IMR-90 (cell line): ENCODE measurements around the gene SPINK4.

ENCODE experiments used
- MAZ ChIP-seq: IDR thresholded peaks from 2 replicates; pipeline ENCODE4 v1.6.1; 2012; ENCODE audit warnings: low read depth, mild to moderate bottlenecking, low read length, improper control_type of control experiment, moderate library complexity, borderline replicate concordance
- MXI1 ChIP-seq: IDR thresholded peaks from 2 replicates; pipeline ENCODE4 v1.6.1; 2012; ENCODE audit warnings: low read depth, mild to moderate bottlenecking, low read length, moderate library complexity, borderline replicate concordance
- POLR2A ChIP-seq: IDR thresholded peaks from 2 replicates; pipeline ENCODE4 v1.6.1; 2012; ENCODE audit warnings: mild to moderate bottlenecking, low read depth, low read length
- SMC3 ChIP-seq: fragments of 150-350 bp; IDR thresholded peaks from 2 replicates; pipeline ENCODE4 v1.6.1; 2016; ENCODE audit warnings: low read depth, mild to moderate bottlenecking, antibody characterized with exemption, low read length, moderate library complexity
- TF ChIP-seq, protein P1 (sequence below): conservative IDR thresholded peaks from 2 replicates; pipeline ENCODE4 v1.5.1; 2012; ENCODE audit warnings: mild to moderate bottlenecking, low read depth, low read length, improper control_type of control experiment

DNA sequence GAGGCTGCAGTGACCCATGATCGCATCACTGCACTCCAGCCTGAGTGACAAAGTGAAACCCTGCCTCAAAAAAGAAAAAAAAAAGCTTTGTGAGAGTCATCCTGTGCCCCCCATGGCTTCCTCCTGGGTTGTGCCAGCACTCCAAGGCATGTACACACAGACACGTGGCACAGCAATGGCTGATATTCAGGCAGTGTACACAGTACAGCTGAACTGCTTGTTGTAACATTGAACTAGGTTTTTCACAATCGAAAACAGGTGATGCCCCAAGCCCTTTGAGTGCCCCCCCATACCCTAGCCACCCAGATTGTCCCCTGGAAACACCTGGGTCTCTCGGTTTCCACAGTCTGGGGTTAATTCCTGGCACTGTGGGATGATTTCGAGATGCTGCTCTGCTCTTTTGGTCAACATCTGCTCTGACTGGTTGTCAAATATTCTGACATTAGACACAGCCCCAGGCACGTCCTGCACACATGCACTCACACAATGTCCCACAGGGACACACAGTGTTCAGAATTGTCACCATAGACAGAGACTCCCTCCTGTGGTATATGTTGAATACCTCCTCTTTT, 9.2 kb downstream of the SPINK4 start:
- TF ChIP-seq, protein P1, sequence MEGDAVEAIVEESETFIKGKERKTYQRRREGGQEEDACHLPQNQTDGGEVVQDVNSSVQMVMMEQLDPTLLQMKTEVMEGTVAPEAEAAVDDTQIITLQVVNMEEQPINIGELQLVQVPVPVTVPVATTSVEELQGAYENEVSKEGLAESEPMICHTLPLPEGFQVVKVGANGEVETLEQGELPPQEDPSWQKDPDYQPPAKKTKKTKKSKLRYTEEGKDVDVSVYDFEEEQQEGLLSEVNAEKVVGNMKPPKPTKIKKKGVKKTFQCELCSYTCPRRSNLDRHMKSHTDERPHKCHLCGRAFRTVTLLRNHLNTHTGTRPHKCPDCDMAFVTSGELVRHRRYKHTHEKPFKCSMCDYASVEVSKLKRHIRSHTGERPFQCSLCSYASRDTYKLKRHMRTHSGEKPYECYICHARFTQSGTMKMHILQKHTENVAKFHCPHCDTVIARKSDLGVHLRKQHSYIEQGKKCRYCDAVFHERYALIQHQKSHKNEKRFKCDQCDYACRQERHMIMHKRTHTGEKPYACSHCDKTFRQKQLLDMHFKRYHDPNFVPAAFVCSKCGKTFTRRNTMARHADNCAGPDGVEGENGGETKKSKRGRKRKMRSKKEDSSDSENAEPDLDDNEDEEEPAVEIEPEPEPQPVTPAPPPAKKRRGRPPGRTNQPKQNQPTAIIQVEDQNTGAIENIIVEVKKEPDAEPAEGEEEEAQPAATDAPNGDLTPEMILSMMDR: no peak
- TF ChIP-seq MAZ: no peak
- no peak for TF ChIP-seq POLR2A
- no peak for TF ChIP-seq MXI1
- no peak for TF ChIP-seq SMC3
